DMS114 treated with DMSO at 0.1 percent for 48 hours (cell line): ENCODE measurements around the gene GALNT14.

Experiments used
- DNase-seq: peaks from one replicate; lab custom pipeline; 2025; ENCODE audit not compliant: unreplicated experiment; lab: John Stamatoyannopoulos, UW

The GALNT14 gene

GRCh38 chr2:31089645-31090044, 48.6 kb downstream of the GALNT14 start:
- DNase-seq: no peak

- no peak for DNase-seq
Observed at GRCh38 chr2:31088504-31089195, 49.6 kb downstream of the GALNT14 start.

GRCh38 chr2:31087491-31087890, 50.7 kb downstream of the GALNT14 start:
- no peak for DNase-seq

- no peak for DNase-seq
Observed at GRCh38 chr2:31086590-31086989, 51.6 kb downstream of the GALNT14 start.

GRCh38 chr2:31083234-31083993, 54.8 kb downstream of the GALNT14 start:
- no peak for DNase-seq

GRCh38 chr2:31082002-31082401, 56.2 kb downstream of the GALNT14 start:
- DNase-seq: no peak

GRCh38 chr2:31081492-31081891, 56.7 kb downstream of the GALNT14 start:
- no peak for DNase-seq

- no peak for DNase-seq
Observed at GRCh38 chr2:31080361-31080760, 57.9 kb downstream of the GALNT14 start.

- DNase-seq: no peak
Observed at GRCh38 chr2:31079665-31080064, 58.6 kb downstream of the GALNT14 start.

- no peak for DNase-seq
Observed at GRCh38 chr2:31078579-31079105, 59.6 kb downstream of the GALNT14 start.

- no peak for DNase-seq
Observed at GRCh38 chr2:31078011-31078410, 60.2 kb downstream of the GALNT14 start.

GRCh38 chr2:31075941-31076590, 62.2 kb downstream of the GALNT14 start:
- no peak for DNase-seq

- no peak for DNase-seq
Observed at GRCh38 chr2:31075431-31075830, 62.8 kb downstream of the GALNT14 start.

GRCh38 chr2:31071741-31072140, 66.5 kb downstream of the GALNT14 start:
- no peak for DNase-seq

GRCh38 chr2:31070339-31071125, 67.7 kb downstream of the GALNT14 start:
- no peak for DNase-seq

GRCh38 chr2:31069643-31070325, 68.5 kb downstream of the GALNT14 start:
- DNase-seq: no peak

- no peak for DNase-seq
Observed at GRCh38 chr2:31067259-31067658, 71.0 kb downstream of the GALNT14 start.

- no peak for DNase-seq
Observed at GRCh38 chr2:31066551-31066950, 71.7 kb downstream of the GALNT14 start.

- no peak for DNase-seq
Observed at GRCh38 chr2:31066086-31066485, 72.2 kb downstream of the GALNT14 start.

GRCh38 chr2:31065356-31065755, 72.9 kb downstream of the GALNT14 start:
- no peak for DNase-seq
